Prostate gland (tissue), 2 donors: ENCODE results near the gene TMPRSS6. TPM values are rescaled to one million over a fixed set of nuclear protein-coding genes. Genes with fewer than 3 reads are reported as not detected.

Source experiments
- DNase-seq: peaks from one replicate; pipeline ENCODE4 v3.0.0-alpha.2; 2019; ENCODE audit warnings: low spot score
- H3K27ac ChIP-seq, 2 donors: fragments of 200-600 bp; sonication (generic); 2 replicates each; pipeline ENCODE4 v1.5.1; 2017 to 2019
- H3K27me3 ChIP-seq: fragments of 200-600 bp; sonication (generic); replicated peaks from 2 replicates; pipeline ENCODE4 v1.5.1; 2019; ENCODE audit not compliant: insufficient read depth
- H3K36me3 ChIP-seq, 2 donors: fragments of 200-600 bp; sonication (generic); 1 replicate in 1 of 2; 2 replicates in 1 of 2; pipeline versions ENCODE4 v1.5.1 to v1.8.1; 2017 to 2019
- H3K4me1 ChIP-seq: fragments of 200-600 bp; sonication (generic); replicated peaks from 2 replicates; pipeline ENCODE4 v1.5.1; 2019
- H3K4me3 ChIP-seq, 2 donors: fragments of 200-600 bp; sonication (generic); 2 replicates each; pipeline ENCODE4 v1.5.1; 2017 to 2019
- H3K9me3 ChIP-seq: fragments of 200-600 bp; sonication (generic); 2 replicates; pipeline ENCODE4 v1.5.1; 2017
- POLR2A ChIP-seq: fragments of 450-650 bp; IDR thresholded peaks from one replicate; pipeline ENCODE4 v1.6.1; 2016; ENCODE audit warnings: antibody characterized with exemption, mild to moderate bottlenecking
- POLR2AphosphoS5 ChIP-seq: sonication (generic); formaldehyde crosslinking; IDR thresholded peaks from one replicate; pipeline ENCODE4 v1.6.1; 2017; ENCODE audit warnings: antibody characterized with exemption
- WGBS: methylation state at CpG from one replicate; pipeline ENCODE4 v1.1.5; 2018; 5-methylcytosine and 5-hydroxymethylcytosine counted together
- intact Hi-C: fragments of 100-400 bp; cut with DNase I; formaldehyde crosslinking; loops from one replicate; pipeline ENCODE4 v1.14.2; 2022
- total RNA-seq, 2 donors: library from RNA; depleted of rRNA; stranded (reverse); fragments of >200 nt; gene quantifications; one replicate each; pipeline ENCODE4 v1.1.0, GENCODE V29; 2016
- TF ChIP-seq, protein P1 (sequence below), 4 experiments: fragments of 200-600 bp in 2 of 4; fragments of 450-650 bp in 2 of 4; sonication (generic) in 2 of 4; IDR thresholded peaks; 1 replicate in 3 of 4; 2 replicates in 1 of 4; pipeline ENCODE4 v1.5.1; 2016 to 2019; ENCODE audit warnings: antibody characterized with exemption in 4 of 4, mild to moderate bottlenecking in 2 of 4, moderate library complexity in 2 of 4

Gene TMPRSS6
- total RNA-seq, 2 donors from 2014 or later, result 0.45 TPM; not detected in 1

DNA sequence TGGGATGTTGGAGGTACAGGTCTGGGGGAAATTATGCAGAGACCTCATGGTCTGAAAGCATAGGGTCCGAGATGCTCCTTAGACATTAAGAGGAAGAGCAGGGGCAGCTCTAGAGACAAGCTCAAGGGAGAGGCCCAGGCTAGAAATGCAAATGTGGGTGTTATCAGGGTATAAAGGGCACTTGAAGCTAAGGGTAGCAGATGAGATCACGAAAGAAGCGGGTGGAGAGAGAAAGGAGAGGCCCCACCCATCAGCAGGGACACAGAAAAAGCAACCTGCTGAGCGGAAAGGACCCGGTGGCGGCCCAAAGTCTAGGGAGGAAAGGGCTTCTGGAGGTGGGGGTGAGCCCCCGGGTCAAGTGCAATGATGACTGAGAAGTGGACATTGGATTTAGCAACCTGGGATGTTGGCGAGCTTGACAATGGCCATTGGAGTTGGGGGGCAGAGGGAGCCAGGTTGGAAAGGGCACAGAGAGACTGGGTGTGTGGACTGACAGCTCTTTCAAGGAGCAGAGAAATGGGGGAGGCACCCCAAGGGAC is 8.9 kb downstream of the TMPRSS6 start:
- no peak overlapping the region for H3K27ac ChIP-seq
- H3K9me3 ChIP-seq, result no peaks in the 10 kb centered on the region
- H3K4me3 ChIP-seq, result no peak overlapping the region
- TF ChIP-seq POLR2AphosphoS5 (no peak), POLR2A (no peak)
- TF ChIP-seq, protein P1, sequence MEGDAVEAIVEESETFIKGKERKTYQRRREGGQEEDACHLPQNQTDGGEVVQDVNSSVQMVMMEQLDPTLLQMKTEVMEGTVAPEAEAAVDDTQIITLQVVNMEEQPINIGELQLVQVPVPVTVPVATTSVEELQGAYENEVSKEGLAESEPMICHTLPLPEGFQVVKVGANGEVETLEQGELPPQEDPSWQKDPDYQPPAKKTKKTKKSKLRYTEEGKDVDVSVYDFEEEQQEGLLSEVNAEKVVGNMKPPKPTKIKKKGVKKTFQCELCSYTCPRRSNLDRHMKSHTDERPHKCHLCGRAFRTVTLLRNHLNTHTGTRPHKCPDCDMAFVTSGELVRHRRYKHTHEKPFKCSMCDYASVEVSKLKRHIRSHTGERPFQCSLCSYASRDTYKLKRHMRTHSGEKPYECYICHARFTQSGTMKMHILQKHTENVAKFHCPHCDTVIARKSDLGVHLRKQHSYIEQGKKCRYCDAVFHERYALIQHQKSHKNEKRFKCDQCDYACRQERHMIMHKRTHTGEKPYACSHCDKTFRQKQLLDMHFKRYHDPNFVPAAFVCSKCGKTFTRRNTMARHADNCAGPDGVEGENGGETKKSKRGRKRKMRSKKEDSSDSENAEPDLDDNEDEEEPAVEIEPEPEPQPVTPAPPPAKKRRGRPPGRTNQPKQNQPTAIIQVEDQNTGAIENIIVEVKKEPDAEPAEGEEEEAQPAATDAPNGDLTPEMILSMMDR (IDR thresholded peaks at IDR 0.05), result no peak
- DNase-seq, result no peak
- no peaks in the 10 kb centered on the region for H3K4me1 ChIP-seq
- intact Hi-C loops, result no loop called here
- WGBS, result 82% methylated on average over 8 of the region's 8 CpGs
- H3K27me3 ChIP-seq, result no peaks in the 10 kb centered on the region
- no peaks in the 10 kb centered on the region for H3K36me3 ChIP-seq

DNA sequence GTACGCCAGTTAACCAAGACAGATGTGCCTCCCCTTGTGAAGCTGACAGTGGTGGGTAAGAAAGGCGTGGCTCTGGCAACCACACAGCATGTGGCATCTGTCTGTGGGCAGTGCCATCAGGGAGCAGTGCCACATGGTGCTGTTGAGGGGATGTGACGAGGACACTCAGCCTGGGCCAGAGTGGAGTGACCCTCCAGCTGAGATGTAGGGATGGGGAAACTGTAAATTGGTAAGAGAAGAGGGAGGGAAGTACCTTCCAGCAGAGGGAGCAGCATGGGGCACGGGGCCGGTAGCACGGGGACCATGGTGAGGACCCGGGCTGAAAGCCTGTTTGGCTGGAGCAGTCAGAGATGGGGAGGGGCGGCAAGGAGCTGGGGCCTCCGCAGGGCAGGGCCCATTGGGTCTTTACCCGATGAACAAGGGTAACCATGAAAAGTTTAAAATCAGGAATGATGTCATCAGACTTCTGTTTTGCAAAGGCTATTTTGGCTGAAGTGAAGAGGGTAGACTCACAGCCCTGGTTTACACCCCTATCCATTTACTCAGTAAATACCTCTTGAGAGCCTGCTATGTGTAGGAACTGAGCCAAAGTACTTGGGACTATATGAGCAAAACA is 10.4 kb downstream of the TMPRSS6 start:
- 58% methylated on average over 10 of the region's 10 CpGs for WGBS
- H3K9me3 ChIP-seq, result no peaks in the 10 kb centered on the region
- TF ChIP-seq POLR2AphosphoS5 (no peak), POLR2A (no peak)
- TF ChIP-seq, protein P1 (IDR thresholded peaks at IDR 0.05), result no peak
- no peak for DNase-seq
- H3K4me3 ChIP-seq, result no peak overlapping the region
- intact Hi-C loops, result no loop called here
- H3K27ac ChIP-seq, result no peak overlapping the region
- H3K27me3 ChIP-seq, result no peaks in the 10 kb centered on the region
- H3K4me1 ChIP-seq, result no peaks in the 10 kb centered on the region
- H3K36me3 ChIP-seq, result no peaks in the 10 kb centered on the region

DNA sequence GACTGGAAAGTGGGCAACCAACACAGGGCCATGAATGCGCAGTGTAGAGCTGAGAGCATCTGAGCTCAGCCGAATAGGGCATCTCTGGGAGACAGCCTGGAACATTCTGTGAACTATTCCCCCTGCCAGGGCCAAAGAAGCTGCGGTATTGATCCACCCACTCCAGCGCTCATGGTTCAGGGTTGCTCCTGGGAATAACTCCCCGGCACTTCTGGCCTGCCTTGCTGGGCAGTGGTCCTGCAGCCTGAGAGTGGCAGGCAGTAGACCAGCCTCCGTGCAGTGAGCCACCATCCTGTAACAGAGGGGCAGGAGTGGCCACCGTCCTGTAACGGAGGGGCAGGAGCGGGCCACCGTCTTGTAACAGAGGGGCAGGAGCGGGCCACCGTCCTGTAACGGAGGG is 12.2 kb downstream of the TMPRSS6 start:
- no peak overlapping the region for H3K4me3 ChIP-seq
- 87% methylated on average over 13 of the region's 13 CpGs for whole genome bisulfite sequencing
- H3K4me1 ChIP-seq, result no peaks in the 10 kb centered on the region
- no peaks in the 10 kb centered on the region for H3K9me3 ChIP-seq
- no peaks in the 10 kb centered on the region for H3K36me3 ChIP-seq
- no peak for DNase-seq
- H3K27me3 ChIP-seq, result no peaks in the 10 kb centered on the region
- TF ChIP-seq POLR2AphosphoS5 (no peak), POLR2A (no peak)
- TF ChIP-seq, protein P1 (IDR thresholded peaks at IDR 0.05), result no peak
- intact Hi-C loops, result no loop called here
- no peak overlapping the region for H3K27ac ChIP-seq

DNA sequence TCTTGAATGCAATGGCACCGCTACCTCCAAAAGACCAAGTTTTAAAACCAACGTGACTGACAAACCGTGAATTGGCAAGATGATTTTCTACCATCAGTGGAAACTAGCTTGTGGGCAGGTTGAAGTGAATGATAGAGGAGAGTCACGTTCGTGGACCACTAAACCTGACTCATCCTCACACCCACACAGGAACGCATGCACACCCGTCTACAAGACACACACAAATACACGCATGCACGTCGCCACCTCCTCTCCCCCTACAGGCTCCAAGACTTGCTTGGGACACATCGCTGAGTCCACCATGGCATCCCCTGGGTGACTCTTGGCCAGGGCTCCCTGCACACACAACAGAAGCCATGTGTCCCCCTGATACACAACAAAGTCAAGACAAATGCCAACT is 14.4 kb downstream of the TMPRSS6 start:
- no peak overlapping the region for H3K27ac ChIP-seq
- TF ChIP-seq POLR2A (no peak), POLR2AphosphoS5 (no peak)
- TF ChIP-seq, protein P1 (IDR thresholded peaks at IDR 0.05), result no peak
- no peaks in the 10 kb centered on the region for H3K4me1 ChIP-seq
- intact Hi-C loops, result no loop called here
- no peaks in the 10 kb centered on the region for H3K27me3 ChIP-seq
- H3K9me3 ChIP-seq, result no peaks in the 10 kb centered on the region
- no peaks in the 10 kb centered on the region for H3K36me3 ChIP-seq
- no peak overlapping the region for H3K4me3 ChIP-seq
- DNase-seq, result no peak
- WGBS, result 87% methylated on average over 11 of the region's 11 CpGs

DNA sequence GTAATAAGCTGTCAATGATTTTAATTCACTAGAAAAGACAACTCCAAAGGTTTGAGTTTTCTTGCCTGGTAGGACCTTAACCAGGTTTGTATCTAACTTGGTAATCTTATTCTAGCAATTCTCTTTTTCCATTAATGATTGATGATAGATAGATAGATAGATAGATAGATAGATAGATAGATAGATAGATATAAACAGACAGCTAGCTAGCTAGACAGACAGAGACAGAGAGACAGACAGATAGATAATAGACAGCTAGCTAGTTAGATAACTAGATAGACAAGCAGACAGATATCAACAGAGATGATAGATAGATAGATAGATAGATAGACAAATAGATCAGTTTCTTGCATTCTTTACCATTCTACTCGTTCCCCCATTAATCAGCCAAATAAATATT is 15.3 kb downstream of the TMPRSS6 start:
- WGBS, result 37% methylated on average over 1 of the region's 1 CpG
- TF ChIP-seq POLR2A (no peak), POLR2AphosphoS5 (no peak)
- TF ChIP-seq, protein P1 (IDR thresholded peaks at IDR 0.05), result no peak
- Histone ChIP-seq H3K4me3 (no peak overlapping the region), H3K9me3 (no peaks in the 10 kb centered on the region), H3K36me3 (no peaks in the 10 kb centered on the region), H3K27me3 (no peaks in the 10 kb centered on the region), H3K4me1 (no peaks in the 10 kb centered on the region), H3K27ac (no peak overlapping the region)
- intact Hi-C loops, result no loop called here
- no peak for DNase-seq
